ENCODE measurements around the gene PHOSPHO2. TPM values are rescaled to one million over a fixed set of nuclear protein-coding genes. Genes with fewer than 3 reads are reported as not detected.

The PHOSPHO2 gene
- total and polyA plus RNA-seq, 2 experiments from 2014 or later = 8.3 to 8.7 TPM

GRCh38 chr2:169705927-169706326 lies 11.7 kb downstream of the PHOSPHO2 start:
- Histone ChIP-seq H3K36me3 (ENCODE audit: insufficient read depth) (no peaks in the 10 kb centered on the region; the same call in 1 of the 2 replicates), H3F3A (replicated peaks; ENCODE audit: low read depth) (no peaks in the 10 kb centered on the region), H3K9me2 (ENCODE audit: insufficient read depth) (no peaks in the 10 kb centered on the region), H3K27me3 (ENCODE audit: insufficient read depth) (no peaks in the 10 kb centered on the region), H3K4me2 (no peak overlapping the region), H3K27ac (ENCODE audit: low read depth) (no peak overlapping the region), H3K79me2 (replicated peaks; ENCODE audit: insufficient read depth) (no peaks in the 10 kb centered on the region), H3K4me1 (ENCODE audit: insufficient read depth) (no peaks in the 10 kb centered on the region), H3K4me3 (no peak overlapping the region), H4K20me1 (replicated peaks; ENCODE audit: insufficient read depth) (peaks cover 4% of the 10 kb centered on the region; the same call in 1 of the 2 replicates), H2AFZ (no peak overlapping the region)
- no peak overlapping the region for H3K4me3 Mint-ChIP-seq
- no peaks in the 10 kb centered on the region for H3K27me3 Mint-ChIP-seq (ENCODE audit: insufficient read depth, low read depth, poor library complexity)
- no peak for ATAC-seq
- H3K27ac Mint-ChIP-seq = no peak overlapping the region
- TF ChIP-seq EZH2phosphoT487 (IDR thresholded peaks at IDR 0.05; ENCODE audit: unreplicated experiment) = no peak
- TF ChIP-seq CTCF (conservative IDR thresholded peaks at IDR 0.05; ENCODE audit: low read depth in 2 of 2) = no peak
- no peak for TF ChIP-seq ZNF114 (CRISPR knock-in tag; IDR thresholded peaks at IDR 0.05)
- TF ChIP-seq CREB1 (CRISPR knock-in tag; IDR thresholded peaks at IDR 0.05; ENCODE audit: low read depth) = no peak
- no peak for TF ChIP-seq NANOG (IDR thresholded peaks at IDR 0.05; ENCODE audit: borderline replicate concordance)
- no peak for TF ChIP-seq POLR2AphosphoS5 (IDR thresholded peaks at IDR 0.05; ENCODE audit: low read depth)
- TF ChIP-seq STAT1 (IDR thresholded peaks at IDR 0.05; ENCODE audit: unreplicated experiment) = no peak
- DNase-seq (ENCODE audit: low spot score) = no peak
- H3K36me3 Mint-ChIP-seq (ENCODE audit: low read depth) = peaks cover 9% of the 10 kb centered on the region; the same call in 2 of the 3 replicates
- H3K9me3 Mint-ChIP-seq = no peaks in the 10 kb centered on the region
- no peaks in the 10 kb centered on the region for H3K4me1 Mint-ChIP-seq

- no peaks in the 10 kb centered on the region for H3K9me2 ChIP-seq (ENCODE audit: insufficient read depth)
- ATAC-seq = no peak
- H3K36me3 ChIP-seq (ENCODE audit: insufficient read depth) = peaks cover 3% of the 10 kb centered on the region; the same call in 1 of the 2 replicates
- Mint-ChIP-seq H3K27ac (no peak overlapping the region), H3K27me3 (ENCODE audit: insufficient read depth, low read depth, poor library complexity) (peaks cover 3% of the 10 kb centered on the region), H3K36me3 (ENCODE audit: low read depth) (peaks cover 19% of the 10 kb centered on the region), H3K4me1 (no peaks in the 10 kb centered on the region), H3K9me3 (peaks cover 9% of the 10 kb centered on the region; the same call in 2 of the 3 replicates), H3K4me3 (no peak overlapping the region)
- H3K79me2 ChIP-seq (replicated peaks; ENCODE audit: insufficient read depth) = no peaks in the 10 kb centered on the region
- H3K27ac ChIP-seq (ENCODE audit: low read depth) = no peak overlapping the region
- H4K20me1 ChIP-seq (replicated peaks; ENCODE audit: insufficient read depth) = 0 out of 2 replicates have a peak, but pooled peaks cover 4% of the 10 kb centered on the region
- H3F3A ChIP-seq (replicated peaks; ENCODE audit: low read depth) = no peaks in the 10 kb centered on the region
- H2AFZ ChIP-seq = no peak overlapping the region
- H3K4me3 ChIP-seq = no peak overlapping the region
- H3K27me3 ChIP-seq (ENCODE audit: insufficient read depth) = no peaks in the 10 kb centered on the region
- no peak for DNase-seq (ENCODE audit: low spot score)
- H3K4me1 ChIP-seq (ENCODE audit: insufficient read depth) = no peaks in the 10 kb centered on the region
- TF ChIP-seq CTCF (conservative IDR thresholded peaks at IDR 0.05; ENCODE audit: low read depth in 2 of 2) = no peak
- TF ChIP-seq ETS1 (IDR thresholded peaks at IDR 0.05) = no peak
- TF ChIP-seq POLR2AphosphoS5 (IDR thresholded peaks at IDR 0.05; ENCODE audit: low read depth) = no peak
- no peak for TF ChIP-seq NANOG (IDR thresholded peaks at IDR 0.05; ENCODE audit: borderline replicate concordance)
- no peak for TF ChIP-seq ZNF331 (CRISPR knock-in tag; IDR thresholded peaks at IDR 0.05; ENCODE audit: low read depth)
- H3K4me2 ChIP-seq = no peak overlapping the region
Measured at GRCh38 chr2:169707626-169708025, 13.4 kb downstream of the PHOSPHO2 start.
